ENCODE results near the gene VIL1. TPM values are rescaled to one million over a fixed set of nuclear protein-coding genes. Genes with fewer than 3 reads are reported as not detected.

Gene VIL1
- total and polyA plus RNA-seq, 2 of the 13 experiments (the other 11 are each of a cell fraction or from before 2014, with no cell fraction given) = 287 to 301 TPM

DNA sequence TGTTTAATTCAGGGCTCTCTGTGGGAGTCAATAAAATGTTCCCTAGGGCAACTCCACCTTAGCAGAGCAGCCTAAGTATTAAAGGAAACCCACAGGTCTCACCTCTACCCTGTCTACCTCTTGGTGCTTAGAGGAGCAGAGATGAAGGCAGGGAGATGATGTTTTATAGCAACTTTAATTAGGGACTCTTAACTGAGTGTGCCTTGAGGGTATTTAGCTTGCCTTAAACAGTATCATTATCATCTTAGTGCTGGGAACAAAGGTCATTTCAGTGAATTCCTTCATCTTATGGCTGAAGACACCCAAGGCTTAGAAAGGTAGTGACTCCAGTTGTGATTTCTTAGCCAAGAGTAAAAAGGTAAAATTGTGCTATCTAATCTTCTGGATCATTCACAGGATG, 26.7 kb downstream of the VIL1 start:
- in situ Hi-C loops (cut with HindIII; ENCODE audit: extremely low pct_ligation_motif_present, low pct_unique_long_range_greater_than_20kb) (no loop called here), intact Hi-C loops (cut with micrococcal nuclease; ENCODE audit: unreplicated experiment) (loop anchor here (2.0 kb wide), 2 partner anchors 27 to 39 kb away; partner anchors contain the start of gene VIL1)
- H3K9me3 ChIP-seq (ENCODE audit: low read length) = no peaks in the 10 kb centered on the region
- peak overlapping the region; percentile 43; the same call in 1 of the 2 replicates for H3K4me2 ChIP-seq (ENCODE audit: low read depth, low read length)
- H4K20me1 ChIP-seq (ENCODE audit: insufficient read depth, low read length) = no peaks in the 10 kb centered on the region
- peak overlapping the region; percentile 67 for H3K27ac ChIP-seq (ENCODE audit: extremely low read length, insufficient read depth, low read length)
- H3K4me1 ChIP-seq (ENCODE audit: insufficient read depth, low read length) = peaks cover 73% of the 10 kb centered on the region
- ChIA-PET POLR2A (interaction anchor here (0.8 to 3.5 kb wide), 6 partner anchors 19 to 152 kb away, joined by 3 to 36 read pairs (median 4); partner anchors contain the start of genes CTDSP1 and VIL1), CTCF (ENCODE audit: low intra/inter-chr PET ratio, low total read pairs) (no interaction called here)
- H2AFZ ChIP-seq (ENCODE audit: low read length) = no peak overlapping the region
- no peak for FAIRE-seq
- H3K4me3 ChIP-seq (replicated peaks in 1 of 3; ENCODE audit: insufficient read depth in 1 of 3, low read depth in 2 of 3, low read length in 3 of 3) = no peak overlapping the region
- no peak for DNase-seq (ENCODE audit: low spot score)
- peaks cover 24 to 79% of the 10 kb centered on the region in 2 experiments for H3K36me3 ChIP-seq (replicated peaks in 1 of 2; ENCODE audit: control insufficient read depth in 1 of 2, insufficient read depth in 2 of 2, low read length in 2 of 2)
- no TSS peak for BruUV-seq (replicated peaks)
- H3K27me3 ChIP-seq (ENCODE audit: control insufficient read depth in 1 of 2, insufficient read depth in 2 of 2, low read length in 2 of 2) = no peaks in the 10 kb centered on the region
- TF ChIP-seq CREB3 (CRISPR knock-in tag; IDR thresholded peaks at IDR 0.05) = no peak
- no peak for TF ChIP-seq SRSF4 (IDR thresholded peaks at IDR 0.05; ENCODE audit: low read depth, low read length, poor library complexity, severe bottlenecking)
- TF ChIP-seq ZKSCAN1 (IDR thresholded peaks at IDR 0.05; ENCODE audit: low read length) = no peak
- TF ChIP-seq, protein P1, sequence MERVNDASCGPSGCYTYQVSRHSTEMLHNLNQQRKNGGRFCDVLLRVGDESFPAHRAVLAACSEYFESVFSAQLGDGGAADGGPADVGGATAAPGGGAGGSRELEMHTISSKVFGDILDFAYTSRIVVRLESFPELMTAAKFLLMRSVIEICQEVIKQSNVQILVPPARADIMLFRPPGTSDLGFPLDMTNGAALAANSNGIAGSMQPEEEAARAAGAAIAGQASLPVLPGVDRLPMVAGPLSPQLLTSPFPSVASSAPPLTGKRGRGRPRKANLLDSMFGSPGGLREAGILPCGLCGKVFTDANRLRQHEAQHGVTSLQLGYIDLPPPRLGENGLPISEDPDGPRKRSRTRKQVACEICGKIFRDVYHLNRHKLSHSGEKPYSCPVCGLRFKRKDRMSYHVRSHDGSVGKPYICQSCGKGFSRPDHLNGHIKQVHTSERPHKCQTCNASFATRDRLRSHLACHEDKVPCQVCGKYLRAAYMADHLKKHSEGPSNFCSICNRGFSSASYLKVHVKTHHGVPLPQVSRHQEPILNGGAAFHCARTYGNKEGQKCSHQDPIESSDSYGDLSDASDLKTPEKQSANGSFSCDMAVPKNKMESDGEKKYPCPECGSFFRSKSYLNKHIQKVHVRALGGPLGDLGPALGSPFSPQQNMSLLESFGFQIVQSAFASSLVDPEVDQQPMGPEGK (CRISPR knock-in tag; IDR thresholded peaks at IDR 0.05) = no peak
- TF ChIP-seq PAWR (CRISPR knock-in tag; IDR thresholded peaks at IDR 0.05; ENCODE audit: borderline replicate concordance) = no peak
- 0 out of 2 replicates have a peak, but pooled peaks have one; percentile 32 for TF ChIP-seq RBFOX2 (IDR thresholded peaks at IDR 0.05; ENCODE audit: low read depth, low read length)
- no peak for TF ChIP-seq AKAP8 (CRISPR knock-in tag; IDR thresholded peaks at IDR 0.05)
- TF ChIP-seq ZC3H4 (CRISPR knock-in tag; IDR thresholded peaks at IDR 0.05; ENCODE audit: borderline replicate concordance) = no peak
- peak overlapping the region; percentile 27 for H3K9ac ChIP-seq (ENCODE audit: insufficient read depth, low read depth, low read length)
- no peak for ATAC-seq
- H3K79me2 ChIP-seq (ENCODE audit: insufficient read depth, low read length) = no peaks in the 10 kb centered on the region

Data from HepG2 (cell line).